ENCODE measurements around the gene HK1.

GRCh38 chr10:69426376-69426727 lies 148.1 kb downstream of the HK1 start:
- TF ChIP-seq POLR2A (IDR thresholded peaks at IDR 0.05) (no peak), CTCF (IDR thresholded peaks at IDR 0.05 in 8 of 11, conservative IDR thresholded peaks at IDR 0.05 in 3 of 11) (no peak), POLR2AphosphoS5 (IDR thresholded peaks at IDR 0.05) (no peak)
